HL-60 (cell line): ENCODE data around the gene GRIN2B.

ENCODE experiments used
- GABPA ChIP-seq: IDR thresholded peaks from 2 replicates; pipeline ENCODE4 v1.6.1; 2012; ENCODE audit warnings: low read depth
- POLR2AphosphoS5 ChIP-seq: IDR thresholded peaks from 2 replicates; pipeline ENCODE4 v1.6.1; 2012; ENCODE audit warnings: low read depth
- SPI1 ChIP-seq: IDR thresholded peaks from 2 replicates; pipeline ENCODE4 v1.6.1; 2012; ENCODE audit warnings: low read depth, mild to moderate bottlenecking, borderline replicate concordance
- TF ChIP-seq, protein P1 (sequence below): IDR thresholded peaks from one replicate; pipeline ENCODE4 v1.5.1; 2011; ENCODE audit warnings: low read length, control low read depth, inconsistent platforms; ENCODE audit not compliant: insufficient read depth

- TF ChIP-seq, protein P1, sequence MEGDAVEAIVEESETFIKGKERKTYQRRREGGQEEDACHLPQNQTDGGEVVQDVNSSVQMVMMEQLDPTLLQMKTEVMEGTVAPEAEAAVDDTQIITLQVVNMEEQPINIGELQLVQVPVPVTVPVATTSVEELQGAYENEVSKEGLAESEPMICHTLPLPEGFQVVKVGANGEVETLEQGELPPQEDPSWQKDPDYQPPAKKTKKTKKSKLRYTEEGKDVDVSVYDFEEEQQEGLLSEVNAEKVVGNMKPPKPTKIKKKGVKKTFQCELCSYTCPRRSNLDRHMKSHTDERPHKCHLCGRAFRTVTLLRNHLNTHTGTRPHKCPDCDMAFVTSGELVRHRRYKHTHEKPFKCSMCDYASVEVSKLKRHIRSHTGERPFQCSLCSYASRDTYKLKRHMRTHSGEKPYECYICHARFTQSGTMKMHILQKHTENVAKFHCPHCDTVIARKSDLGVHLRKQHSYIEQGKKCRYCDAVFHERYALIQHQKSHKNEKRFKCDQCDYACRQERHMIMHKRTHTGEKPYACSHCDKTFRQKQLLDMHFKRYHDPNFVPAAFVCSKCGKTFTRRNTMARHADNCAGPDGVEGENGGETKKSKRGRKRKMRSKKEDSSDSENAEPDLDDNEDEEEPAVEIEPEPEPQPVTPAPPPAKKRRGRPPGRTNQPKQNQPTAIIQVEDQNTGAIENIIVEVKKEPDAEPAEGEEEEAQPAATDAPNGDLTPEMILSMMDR, result no peak
- TF ChIP-seq GABPA (no peak), SPI1 (no peak), POLR2AphosphoS5 (no peak)
Observed at GRCh38 chr12:13976028-13976584, 5.3 kb downstream of the GRIN2B start.
